Activated CD4-positive, alpha-beta T cell treated with anti-CD3 and anti-CD28 coated beads for 48 hours (primary cell): ENCODE measurements around the gene FGF21.
"Not testable (repeated sequence)": the region's sequence is repeated elsewhere in the genome, so short reads cannot be mapped to it uniquely, and the experiment has no call there.

Experiments
- DNase-seq: peaks from one replicate; pipeline ENCODE4 v3.0.0-alpha.2; 2020

FGF21 gene

DNA sequence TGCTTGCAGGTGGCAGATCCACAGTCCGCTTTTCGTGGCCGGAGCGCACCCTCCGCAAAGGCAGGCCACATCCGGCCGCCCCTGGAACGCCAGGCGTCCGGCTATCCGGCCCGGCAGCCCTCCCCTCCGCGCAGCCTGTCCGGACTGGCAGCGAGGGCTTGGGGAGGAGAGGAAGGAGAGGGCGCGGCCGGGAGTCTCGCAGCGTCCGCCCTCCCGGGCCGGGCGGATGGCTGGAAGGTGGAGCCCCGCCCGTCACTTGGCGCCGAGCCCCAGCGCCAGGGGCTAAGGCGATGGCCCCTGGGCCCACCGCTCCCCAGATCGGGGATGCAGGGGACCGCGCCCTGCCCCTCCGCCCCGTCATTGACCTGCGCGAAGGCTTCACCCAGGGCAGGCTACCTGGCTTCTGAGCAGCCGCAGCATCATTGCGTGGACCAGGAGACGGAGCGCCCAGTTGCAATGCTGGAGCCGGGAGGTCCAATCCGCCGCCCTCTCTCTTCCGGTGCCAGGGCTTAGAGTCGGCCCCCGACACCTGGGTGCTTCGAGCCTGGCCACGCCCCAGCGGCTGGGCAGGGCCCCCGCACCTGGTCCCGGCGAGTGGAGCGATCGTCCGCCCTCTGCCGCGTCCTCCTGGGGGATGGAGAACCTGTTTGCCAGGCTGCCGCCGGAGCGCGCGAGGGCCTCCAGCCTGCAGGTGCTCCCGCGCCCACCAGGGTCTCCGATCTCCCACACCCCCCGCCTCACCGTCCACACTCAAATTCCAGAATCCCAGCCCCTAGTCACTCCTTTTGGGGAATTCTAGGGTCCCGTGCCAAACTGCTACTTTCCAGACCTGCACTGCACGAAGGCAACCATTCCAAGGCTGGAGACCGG, 2.6 kb upstream of the FGF21 start, which contains the start of gene FUT1:
FUT1 (minus strand) TSS at position 146 of the 870 bp plus-strand sequence. CDS start 1,360 bp downstream, outside the sequence.
- peak; percentile 44 for DNase-seq

GRCh38 chr19:48755787-48756186, 463 bp downstream of the FGF21 start:
- no peak for DNase-seq

DNA sequence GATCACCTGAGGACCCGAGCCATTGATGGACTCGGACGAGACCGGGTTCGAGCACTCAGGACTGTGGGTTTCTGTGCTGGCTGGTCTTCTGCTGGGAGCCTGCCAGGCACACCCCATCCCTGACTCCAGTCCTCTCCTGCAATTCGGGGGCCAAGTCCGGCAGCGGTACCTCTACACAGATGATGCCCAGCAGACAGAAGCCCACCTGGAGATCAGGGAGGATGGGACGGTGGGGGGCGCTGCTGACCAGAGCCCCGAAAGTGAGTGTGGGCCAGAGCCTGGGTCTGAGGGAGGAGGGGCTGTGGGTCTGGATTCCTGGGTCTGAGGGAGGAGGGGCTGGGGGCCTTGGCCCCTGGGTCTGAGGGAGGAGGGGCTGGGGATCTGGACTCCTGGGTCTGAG, 888 bp downstream of the FGF21 start:
- no peak for DNase-seq

GRCh38 chr19:48756686-48757085, 1.4 kb downstream of the FGF21 start:
- DNase-seq: no peak

- no peak for DNase-seq
These were observed 1.9 kb downstream of the FGF21 start for GRCh38 chr19:48757089-48757675.

DNA sequence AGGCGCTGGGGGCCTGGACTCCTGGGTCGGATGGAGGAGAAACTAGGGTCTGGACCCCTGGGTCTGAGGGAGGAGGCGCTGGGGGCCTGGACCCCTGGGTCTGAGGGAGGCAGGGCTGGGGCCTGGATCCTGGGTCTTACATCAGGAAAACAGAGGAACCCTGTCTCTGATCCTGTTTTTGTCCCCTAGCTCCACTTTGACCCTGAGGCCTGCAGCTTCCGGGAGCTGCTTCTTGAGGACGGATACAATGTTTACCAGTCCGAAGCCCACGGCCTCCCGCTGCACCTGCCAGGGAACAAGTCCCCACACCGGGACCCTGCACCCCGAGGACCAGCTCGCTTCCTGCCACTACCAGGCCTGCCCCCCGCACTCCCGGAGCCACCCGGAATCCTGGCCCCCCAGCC, 2.4 kb downstream of the FGF21 start:
- DNase-seq: no peak

DNA sequence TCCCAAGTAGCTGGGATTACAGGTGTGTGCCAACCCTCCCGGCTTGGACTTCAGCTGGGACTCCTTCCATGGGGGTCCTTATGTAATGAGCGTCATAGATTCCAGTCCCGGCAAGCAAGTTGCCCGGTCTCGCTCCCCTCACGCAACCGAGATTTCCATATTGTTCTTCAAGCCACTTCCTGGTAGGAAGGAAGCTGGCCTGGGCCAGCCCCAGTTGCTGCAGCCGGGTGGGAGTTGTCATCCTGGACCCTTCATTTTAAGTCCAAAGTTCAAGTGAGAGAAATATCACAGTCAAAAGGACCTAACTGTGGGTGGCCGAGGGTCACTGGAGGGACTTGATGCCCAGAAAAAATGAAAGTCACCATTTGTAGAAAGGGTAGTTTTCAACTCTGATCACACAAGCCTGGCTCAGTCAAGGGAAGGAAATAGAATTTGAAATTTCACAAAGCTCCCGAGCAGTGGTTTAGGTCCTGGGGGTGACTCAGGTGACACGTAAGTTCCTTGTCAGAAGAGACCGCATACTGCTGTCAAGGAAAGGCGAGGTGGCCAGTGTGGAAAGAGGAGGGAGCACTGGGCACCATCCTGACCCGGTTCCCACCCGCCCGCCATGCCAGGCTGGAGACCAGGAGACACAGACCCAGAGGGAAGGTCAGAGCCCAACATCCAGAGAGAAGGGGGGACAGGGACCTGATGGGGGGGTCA, 5.3 kb downstream of the FGF21 start:
- peak; percentile 42 for DNase-seq

DNA sequence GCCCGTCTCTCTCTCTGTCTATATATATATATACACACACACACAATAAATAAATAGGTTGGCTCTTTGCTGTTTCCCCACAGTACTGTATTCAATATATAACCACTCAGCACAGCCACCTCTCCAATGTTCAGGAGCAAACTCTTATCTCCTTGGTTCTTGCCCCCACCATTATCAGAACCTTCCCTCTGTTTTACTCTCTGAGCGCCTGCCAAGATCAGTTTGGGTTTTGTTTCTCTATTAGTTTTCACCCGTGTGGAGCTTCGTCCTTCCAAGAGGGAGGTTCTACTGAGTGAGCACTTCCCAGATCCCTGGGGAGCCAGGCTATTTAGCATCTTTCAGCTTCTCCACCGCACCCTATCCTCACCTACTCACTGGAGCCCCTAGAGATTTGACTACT, 10.5 kb downstream of the FGF21 start:
- not testable (repeated sequence) for DNase-seq

DNA sequence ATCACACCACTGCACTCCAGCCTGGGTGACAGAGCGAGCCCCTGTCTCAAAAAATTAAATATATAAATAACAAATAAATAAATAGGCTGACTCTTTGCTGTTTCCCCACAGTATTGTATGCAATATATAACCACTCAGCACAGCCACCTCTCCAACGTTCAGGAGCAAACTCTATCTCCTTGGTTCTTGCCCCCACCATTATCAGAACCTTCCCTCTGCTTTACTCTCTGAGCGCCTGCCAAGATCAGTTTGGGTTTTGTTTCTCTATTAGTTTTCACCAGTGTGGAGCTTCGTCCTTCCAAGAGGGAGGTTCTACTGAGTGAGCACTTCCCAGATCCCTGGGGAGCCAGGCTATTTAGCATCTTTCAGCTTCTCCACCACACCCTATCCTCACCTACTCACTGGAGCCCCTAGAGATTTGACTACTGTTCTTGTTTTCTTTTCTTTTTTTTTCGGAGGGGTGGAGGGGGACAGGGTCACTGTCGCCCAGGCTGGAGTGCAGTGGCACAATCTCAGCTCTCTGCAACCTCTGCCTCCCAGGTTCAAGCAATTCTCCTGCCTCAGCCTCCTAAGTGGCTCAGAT, 12.9 kb downstream of the FGF21 start:
- DNase-seq: not testable (repeated sequence)

GRCh38 chr19:48768994-48769713, 13.8 kb downstream of the FGF21 start:
- DNase-seq: no peak

- no peak for DNase-seq
These were observed 14.9 kb downstream of the FGF21 start for GRCh38 chr19:48770266-48770665.

DNA sequence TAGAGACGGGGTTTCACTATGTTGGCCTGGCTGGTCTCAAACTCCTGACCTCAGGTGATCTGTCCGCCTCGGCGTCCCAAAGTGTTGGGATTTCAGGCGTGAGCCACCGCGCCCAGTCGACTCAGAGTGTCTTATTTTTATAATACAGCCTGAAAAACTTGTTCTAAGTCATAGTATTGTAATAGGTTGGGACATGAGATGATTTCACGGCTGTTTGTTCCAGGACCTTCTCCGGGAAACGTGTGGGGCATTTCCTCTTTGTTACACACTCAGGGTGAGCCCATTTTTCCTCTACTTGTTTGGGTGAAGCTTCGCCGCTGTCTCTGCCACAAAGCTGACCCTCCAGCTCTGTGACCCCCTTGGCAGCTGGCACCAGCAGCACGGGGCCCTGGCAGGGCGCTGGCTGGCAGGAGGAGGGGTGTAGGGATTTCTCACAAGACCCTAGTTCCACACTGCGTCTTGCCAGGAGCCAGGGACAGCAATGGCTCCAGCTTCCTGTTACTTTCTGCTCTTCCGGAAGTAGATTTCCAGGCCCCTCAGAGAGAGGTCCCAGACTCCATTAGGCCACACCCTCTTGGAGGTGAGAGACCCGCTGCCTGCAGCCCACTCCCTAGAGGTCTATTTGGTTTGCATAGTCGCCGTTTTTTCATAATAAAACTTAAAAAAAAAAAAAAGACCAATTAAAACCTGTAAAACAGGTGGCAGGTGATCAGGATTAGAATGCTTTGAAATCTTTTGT, 15.6 kb downstream of the FGF21 start:
- DNase-seq: no peak

DNA sequence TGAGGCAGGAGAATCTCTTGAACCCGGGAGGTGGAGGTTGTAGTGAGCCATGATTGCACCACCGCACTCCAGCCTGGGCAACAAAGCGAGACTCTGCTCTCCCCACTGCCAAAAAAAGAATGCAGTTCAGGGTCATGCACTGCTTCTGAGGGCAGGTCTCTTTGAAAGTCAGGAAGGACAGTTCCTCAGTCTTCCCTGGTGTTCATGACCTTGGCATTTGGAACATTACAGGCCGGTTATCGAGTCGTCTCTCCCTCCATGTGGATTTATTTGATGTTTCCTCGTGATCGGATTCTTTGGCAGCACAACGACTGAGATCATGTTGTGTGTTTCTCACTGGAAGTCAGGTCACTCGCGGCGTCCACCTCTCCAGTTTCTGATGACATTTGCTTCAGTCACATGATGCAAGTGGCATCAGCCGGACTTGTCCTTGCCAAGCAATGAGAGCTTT, 17.2 kb downstream of the FGF21 start:
- DNase-seq: no peak

DNA sequence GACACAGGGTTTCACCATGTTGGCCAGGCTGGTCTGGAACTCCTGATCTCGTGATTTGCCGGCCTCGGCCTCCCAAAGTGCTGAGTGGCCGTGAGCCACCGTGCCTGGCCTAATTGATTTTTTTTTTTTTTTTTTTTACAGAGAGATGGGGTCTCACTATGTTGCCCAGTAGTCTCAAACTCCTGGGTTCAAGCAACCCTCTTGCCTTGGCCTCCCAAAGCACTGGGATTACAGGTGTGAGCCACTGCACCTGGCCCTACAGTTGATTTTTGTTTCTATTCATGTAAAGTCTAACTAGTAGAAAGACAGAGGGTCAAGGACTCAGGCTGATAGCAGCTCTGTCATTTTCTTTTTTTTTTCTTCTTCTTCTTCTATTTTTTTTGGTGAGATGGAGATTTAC, 21.8 kb downstream of the FGF21 start:
- no peak for DNase-seq

GRCh38 chr19:48777720-48778119, 22.4 kb downstream of the FGF21 start:
- DNase-seq: no peak

GRCh38 chr19:48779636-48780035, 24.3 kb downstream of the FGF21 start:
- DNase-seq: no peak

- DNase-seq: no peak
These were observed 25.5 kb downstream of the FGF21 start for GRCh38 chr19:48780631-48781391.

DNA sequence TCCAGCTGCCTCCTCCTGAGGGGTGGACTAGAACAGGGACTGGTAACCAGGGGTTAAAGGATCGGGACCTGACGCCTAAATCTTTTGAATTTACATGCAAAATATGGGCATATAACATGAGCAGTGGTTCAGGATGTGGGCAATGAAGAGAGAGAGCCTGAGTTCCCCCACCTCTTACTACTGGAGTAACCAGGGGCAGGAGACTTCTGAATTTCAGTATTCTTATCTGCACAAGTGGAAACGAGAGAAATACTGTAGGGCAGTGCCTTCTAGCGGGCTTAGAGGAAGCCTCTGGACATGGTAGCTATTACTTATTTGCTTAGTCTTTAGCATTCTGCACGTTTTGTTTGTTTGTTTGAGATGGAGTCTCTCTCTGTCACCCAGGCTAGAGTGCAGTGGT, 29.2 kb downstream of the FGF21 start:
- DNase-seq: no peak

GRCh38 chr19:48786422-48786821, 31.1 kb downstream of the FGF21 start:
- DNase-seq: not testable (repeated sequence)

- DNase-seq: not testable (repeated sequence)
These were observed 32.0 kb downstream of the FGF21 start for GRCh38 chr19:48787331-48787730.

DNA sequence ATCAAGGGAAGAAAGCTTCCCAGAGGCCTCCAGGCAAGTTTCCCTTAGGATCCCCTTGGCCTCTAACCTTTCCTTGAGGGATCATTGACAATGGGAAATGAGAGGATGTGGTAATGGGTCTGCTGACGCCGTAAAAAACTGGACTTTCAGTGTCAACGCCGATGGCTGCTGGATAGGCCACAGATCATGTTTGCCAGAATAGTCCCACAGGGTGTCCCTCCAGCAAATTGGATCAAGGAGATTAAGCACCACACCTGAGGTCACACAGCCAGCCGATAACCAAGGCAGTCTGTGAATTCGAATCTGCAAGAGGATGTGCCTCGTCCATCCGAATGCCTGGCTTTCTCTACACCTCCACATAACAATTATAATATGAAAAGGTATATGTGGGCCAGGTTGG, 37.9 kb downstream of the FGF21 start:
- DNase-seq: no peak
